HS-27A (cell line): ENCODE results near the gene SPRED1.

ENCODE experiments used
- DNase-seq: peaks from one replicate; pipeline ENCODE4 v3.0.0-alpha.2; 2012; ENCODE audit warnings: low read depth, missing footprints

Gene SPRED1

GRCh38 chr15:38281031-38281430 is 28.4 kb downstream of the SPRED1 start:
- no peak for DNase-seq

- no peak for DNase-seq
These were observed 30.4 kb downstream of the SPRED1 start for GRCh38 chr15:38283010-38283409.

- no peak for DNase-seq
These were observed 32.8 kb downstream of the SPRED1 start for GRCh38 chr15:38285456-38285855.

GRCh38 chr15:38294126-38294525 is 41.5 kb downstream of the SPRED1 start:
- DNase-seq: no peak

GRCh38 chr15:38297623-38298388 is 45.2 kb downstream of the SPRED1 start:
- no peak for DNase-seq

GRCh38 chr15:38299216-38299615 is 46.6 kb downstream of the SPRED1 start:
- DNase-seq: no peak

GRCh38 chr15:38300395-38300794 is 47.8 kb downstream of the SPRED1 start:
- DNase-seq: no peak

GRCh38 chr15:38304481-38304880 is 51.8 kb downstream of the SPRED1 start:
- DNase-seq: no peak

GRCh38 chr15:38307251-38307650 is 54.6 kb downstream of the SPRED1 start:
- no peak for DNase-seq

GRCh38 chr15:38307861-38308641 is 55.4 kb downstream of the SPRED1 start:
- no peak for DNase-seq

GRCh38 chr15:38308797-38309196 is 56.2 kb downstream of the SPRED1 start:
- DNase-seq: no peak

- no peak for DNase-seq
These were observed 59.6 kb downstream of the SPRED1 start for GRCh38 chr15:38312190-38312589.

- DNase-seq: no peak
These were observed 63.7 kb downstream of the SPRED1 start for GRCh38 chr15:38316311-38316710.

GRCh38 chr15:38320181-38320580 is 67.5 kb downstream of the SPRED1 start:
- no peak for DNase-seq

GRCh38 chr15:38320866-38321265 is 68.2 kb downstream of the SPRED1 start:
- DNase-seq: no peak

GRCh38 chr15:38323895-38324294 is 71.3 kb downstream of the SPRED1 start:
- no peak for DNase-seq

- no peak for DNase-seq
These were observed 72.5 kb downstream of the SPRED1 start for GRCh38 chr15:38324939-38325647.

- DNase-seq: no peak
These were observed 73.0 kb downstream of the SPRED1 start for GRCh38 chr15:38325648-38325990.

GRCh38 chr15:38332711-38333110 is 80.1 kb downstream of the SPRED1 start:
- DNase-seq: no peak

- DNase-seq: no peak
These were observed 82.5 kb downstream of the SPRED1 start for GRCh38 chr15:38335116-38335515.

GRCh38 chr15:38344351-38344750 is 91.7 kb downstream of the SPRED1 start:
- DNase-seq: no peak

GRCh38 chr15:38349251-38349650 is 96.6 kb downstream of the SPRED1 start:
- no peak for DNase-seq

- no peak for DNase-seq
These were observed 98.8 kb downstream of the SPRED1 start for GRCh38 chr15:38351466-38351865.
